H4 (cell line): ENCODE data around the gene ATP9A. TPM values are rescaled to one million over a fixed set of nuclear protein-coding genes. Genes with fewer than 3 reads are reported as not detected.

Source experiments
- DNase-seq: peaks from one replicate; pipeline ENCODE4 v3.0.0-alpha.2; 2015; ENCODE audit warnings: low spot score
- total RNA-seq: library from RNA; depleted of rRNA; stranded (reverse); fragments of >200 nt; shearing (Covaris generic); gene quantifications from 2 replicates; pipeline ENCODE4 v1.2.3, GENCODE V29; 2014

Gene ATP9A
- total RNA-seq, 1 experiment from 2014 or later: 4.1 TPM

- no peak for DNase-seq
These were observed 166.1 kb downstream of the ATP9A start for GRCh38 chr20:51602131-51602530.

- no peak for DNase-seq
These were observed 167.2 kb downstream of the ATP9A start for GRCh38 chr20:51600950-51601349.

DNA sequence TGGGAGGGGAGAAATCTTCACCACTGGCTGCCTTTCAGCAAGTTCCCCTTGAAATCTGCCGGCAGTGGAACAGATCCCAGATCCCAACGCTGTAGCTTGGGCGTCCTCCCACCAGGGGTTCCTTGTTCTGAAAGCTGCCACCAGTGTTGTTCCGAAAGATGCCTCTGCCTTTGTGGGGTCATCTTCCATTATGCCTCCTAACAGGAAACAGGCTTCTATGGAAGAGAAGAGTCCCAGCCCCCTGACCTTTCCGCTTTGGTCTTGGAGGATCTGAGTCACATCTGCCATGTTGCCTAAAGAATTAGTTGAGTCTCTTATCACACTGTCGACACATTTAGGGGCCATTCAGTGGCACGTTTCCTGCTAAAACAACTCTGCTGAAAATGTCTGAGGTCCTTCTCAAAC is 168.2 kb downstream of the ATP9A start:
- DNase-seq: no peak

- no peak for DNase-seq
These were observed 169.6 kb downstream of the ATP9A start for GRCh38 chr20:51598556-51598955.

- no peak for DNase-seq
These were observed 170.6 kb downstream of the ATP9A start for GRCh38 chr20:51597389-51598231.

GRCh38 chr20:51596668-51597388 is 171.4 kb downstream of the ATP9A start:
- DNase-seq: no peak

DNA sequence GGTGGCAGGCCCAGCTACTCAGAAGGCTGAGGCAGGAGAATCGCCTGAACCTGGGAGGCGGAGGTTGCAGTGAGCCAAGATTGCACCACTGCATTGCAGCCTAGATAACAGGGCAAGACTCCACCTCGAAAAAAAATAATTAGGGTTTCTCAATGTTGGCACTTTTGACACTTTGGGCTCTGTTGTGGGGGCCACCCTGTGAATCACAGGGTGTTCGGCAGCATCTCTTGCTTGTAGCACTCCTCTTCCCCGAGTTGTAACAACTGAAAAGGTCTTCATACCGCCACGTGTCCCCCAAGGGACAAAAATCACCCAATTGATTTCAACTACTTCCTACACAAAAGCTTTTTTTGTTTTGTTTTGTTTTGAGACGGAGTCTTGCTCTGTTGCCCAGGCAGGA is 172.4 kb downstream of the ATP9A start:
- no peak for DNase-seq

- DNase-seq: peak; percentile 85
These were observed 173.1 kb downstream of the ATP9A start for GRCh38 chr20:51595058-51595532.

DNA sequence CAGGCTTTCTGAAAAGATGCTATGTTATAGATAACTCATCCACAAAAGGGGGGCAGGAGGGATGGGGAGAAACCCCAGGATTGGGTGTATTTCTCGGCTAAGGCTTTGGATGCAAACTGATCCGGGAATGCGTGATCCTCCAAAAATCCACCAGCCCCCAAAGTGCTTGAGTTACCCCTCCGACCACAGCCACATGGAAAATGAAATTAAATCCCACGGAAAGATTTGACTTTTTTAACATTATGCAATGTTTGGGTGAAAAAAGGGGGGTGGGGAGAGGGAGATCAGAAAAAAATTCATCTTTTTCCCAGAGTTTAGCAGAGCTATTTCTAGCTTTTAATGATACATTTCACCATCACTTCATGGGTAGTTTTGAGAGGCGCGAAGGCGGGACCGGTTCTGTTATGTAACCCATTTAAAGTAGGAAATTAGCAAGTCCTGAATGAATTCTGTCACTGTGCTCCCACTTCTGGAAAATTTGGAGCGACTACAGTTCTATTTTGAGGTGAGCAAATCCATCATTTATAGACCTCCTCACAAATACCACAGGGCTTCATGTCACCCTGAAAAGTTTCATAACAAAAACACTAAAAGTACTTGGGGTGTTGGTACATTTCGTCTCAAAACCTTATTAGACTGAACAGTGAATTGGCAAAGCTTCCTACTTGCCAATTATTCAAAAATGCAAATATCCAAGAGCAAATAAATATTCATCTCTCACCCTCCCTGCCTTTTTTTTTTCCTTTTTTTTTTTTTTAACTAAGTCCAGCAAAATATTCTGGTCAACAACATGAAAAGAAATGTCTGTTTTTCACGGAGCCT is 173.7 kb downstream of the ATP9A start:
- DNase-seq: no peak

- no peak for DNase-seq
These were observed 174.6 kb downstream of the ATP9A start for GRCh38 chr20:51593584-51593983.

DNA sequence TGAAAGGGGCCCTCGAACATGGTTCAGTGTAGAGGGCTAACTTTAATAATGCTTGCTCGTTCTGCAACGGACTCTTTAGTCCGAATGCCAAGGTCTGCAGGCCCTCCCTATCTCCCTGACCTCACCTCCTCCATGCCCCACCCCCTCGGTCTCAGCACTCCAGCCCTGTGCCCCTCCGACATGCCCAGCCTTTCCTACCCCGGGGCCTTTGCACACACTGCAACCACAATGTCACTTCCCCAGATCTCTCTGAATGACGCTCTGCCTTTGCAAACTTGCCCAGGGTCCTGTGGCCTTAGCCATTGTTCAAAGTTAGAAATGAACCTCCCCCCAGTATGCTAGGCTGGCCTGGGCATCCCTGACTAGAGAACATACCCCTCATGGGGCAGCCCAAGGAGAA is 175.6 kb downstream of the ATP9A start:
- DNase-seq: no peak

GRCh38 chr20:51591871-51592270 is 176.3 kb downstream of the ATP9A start:
- DNase-seq: no peak

DNA sequence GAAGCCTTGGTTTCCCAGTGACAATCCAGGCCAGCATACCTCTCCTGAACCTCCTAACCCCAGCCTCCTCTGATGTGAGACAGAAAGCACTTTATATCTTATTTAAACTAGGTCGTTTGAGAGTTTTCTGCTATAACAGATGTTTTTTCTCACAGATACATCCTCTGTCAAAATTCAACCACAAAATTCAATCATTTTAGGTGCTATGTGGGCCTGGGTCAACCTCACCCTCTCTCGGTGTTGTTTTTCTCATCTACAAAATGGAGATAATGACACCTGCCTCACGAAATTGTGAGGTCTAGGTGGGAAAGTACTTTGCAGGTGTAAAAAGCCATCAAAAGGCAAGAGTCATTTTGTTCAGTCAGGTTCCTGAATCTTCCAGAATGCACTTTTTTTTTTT is 179.4 kb downstream of the ATP9A start:
- DNase-seq: no peak

DNA sequence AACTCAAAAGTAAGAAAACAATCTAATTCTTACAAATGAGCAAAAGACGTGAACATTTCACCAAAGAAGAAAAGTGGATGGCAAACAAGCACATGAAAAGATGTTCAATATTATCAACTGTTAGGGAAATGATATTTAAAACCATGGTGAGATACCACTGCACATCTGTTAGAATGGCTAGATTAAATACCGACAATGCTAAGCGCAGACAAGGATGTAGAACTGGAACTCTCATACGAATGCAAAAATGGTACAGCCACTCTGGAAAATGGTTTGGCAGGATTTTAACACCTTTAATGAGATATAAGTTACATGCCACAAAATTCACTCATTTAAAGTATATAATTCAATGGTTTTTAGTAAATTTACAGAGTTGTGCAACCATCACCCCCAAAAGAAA is 181.0 kb downstream of the ATP9A start:
- no peak for DNase-seq

GRCh38 chr20:51586005-51586440 is 182.2 kb downstream of the ATP9A start:
- peak; percentile 78 for DNase-seq

GRCh38 chr20:51585148-51585547 is 183.0 kb downstream of the ATP9A start:
- DNase-seq: no peak

GRCh38 chr20:51584737-51585136 is 183.5 kb downstream of the ATP9A start:
- no peak for DNase-seq

GRCh38 chr20:51584116-51584515 is 184.1 kb downstream of the ATP9A start:
- DNase-seq: no peak

- DNase-seq: no peak
These were observed 184.7 kb downstream of the ATP9A start for GRCh38 chr20:51583499-51583898.

DNA sequence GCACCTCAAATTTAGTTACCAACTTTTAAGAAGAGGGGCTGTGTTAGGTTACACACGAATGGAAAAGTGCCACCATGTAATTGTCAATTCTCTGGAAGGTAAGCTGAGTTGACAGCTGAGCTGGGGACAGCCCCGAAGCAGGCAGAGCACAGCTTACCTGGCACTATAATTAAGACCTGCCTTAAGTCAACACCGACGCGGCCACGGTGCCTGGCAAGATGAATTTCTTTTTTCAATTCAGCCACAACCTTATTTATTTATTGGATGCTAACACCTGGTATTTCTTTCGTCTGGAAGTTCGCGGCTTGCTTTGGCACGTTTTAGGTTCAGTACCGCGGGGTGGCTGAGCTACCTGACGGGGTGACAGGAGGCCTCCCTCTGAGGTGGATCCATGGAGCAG is 185.1 kb downstream of the ATP9A start:
- no peak for DNase-seq

GRCh38 chr20:51581571-51581970 is 186.6 kb downstream of the ATP9A start:
- DNase-seq: no peak

DNA sequence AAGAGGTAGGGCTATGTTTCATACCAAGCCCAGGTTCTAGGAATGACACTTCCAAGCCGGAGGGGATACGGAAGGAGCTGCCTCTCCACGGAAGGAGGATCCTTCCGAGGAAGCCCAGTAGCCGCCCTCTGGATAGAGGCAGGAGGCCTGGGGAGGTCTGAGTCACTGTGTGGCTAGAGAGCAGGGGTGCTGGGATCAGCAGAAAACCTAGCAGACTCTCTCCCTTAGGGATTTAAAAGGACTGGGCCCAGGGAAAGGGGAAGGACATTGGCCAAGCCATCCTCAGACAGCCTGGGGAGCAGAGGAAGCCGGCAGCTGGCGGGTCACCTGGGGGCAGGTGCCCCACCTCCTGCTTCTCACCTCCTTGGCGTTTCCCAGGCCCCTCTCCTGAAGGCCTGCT is 189.1 kb downstream of the ATP9A start:
- DNase-seq: peak; percentile 47
